Coronary artery (tissue), 2 donors: ENCODE measurements around the gene TSPO2.

Experiments used
- DNase-seq: peaks from one replicate; pipeline ENCODE4 v3.0.0-alpha.2; 2017; ENCODE audit warnings: low spot score
- H3K27ac ChIP-seq, 2 donors: fragments of 200-600 bp; sonication (generic); one replicate each; pipeline ENCODE4 v1.5.1; 2016 to 2019
- H3K4me3 ChIP-seq: fragments of 200-600 bp; sonication (generic); 2 replicates; pipeline ENCODE4 v1.5.1; 2016; ENCODE audit warnings: mild to moderate bottlenecking, moderate library complexity
- TF ChIP-seq, protein P1 (sequence below): fragments of 200-600 bp; sonication (generic); IDR thresholded peaks from one replicate; pipeline ENCODE4 v1.5.1; 2019; ENCODE audit warnings: antibody characterized with exemption

TSPO2 gene, protein sequence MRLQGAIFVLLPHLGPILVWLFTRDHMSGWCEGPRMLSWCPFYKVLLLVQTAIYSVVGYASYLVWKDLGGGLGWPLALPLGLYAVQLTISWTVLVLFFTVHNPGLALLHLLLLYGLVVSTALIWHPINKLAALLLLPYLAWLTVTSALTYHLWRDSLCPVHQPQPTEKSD

DNA sequence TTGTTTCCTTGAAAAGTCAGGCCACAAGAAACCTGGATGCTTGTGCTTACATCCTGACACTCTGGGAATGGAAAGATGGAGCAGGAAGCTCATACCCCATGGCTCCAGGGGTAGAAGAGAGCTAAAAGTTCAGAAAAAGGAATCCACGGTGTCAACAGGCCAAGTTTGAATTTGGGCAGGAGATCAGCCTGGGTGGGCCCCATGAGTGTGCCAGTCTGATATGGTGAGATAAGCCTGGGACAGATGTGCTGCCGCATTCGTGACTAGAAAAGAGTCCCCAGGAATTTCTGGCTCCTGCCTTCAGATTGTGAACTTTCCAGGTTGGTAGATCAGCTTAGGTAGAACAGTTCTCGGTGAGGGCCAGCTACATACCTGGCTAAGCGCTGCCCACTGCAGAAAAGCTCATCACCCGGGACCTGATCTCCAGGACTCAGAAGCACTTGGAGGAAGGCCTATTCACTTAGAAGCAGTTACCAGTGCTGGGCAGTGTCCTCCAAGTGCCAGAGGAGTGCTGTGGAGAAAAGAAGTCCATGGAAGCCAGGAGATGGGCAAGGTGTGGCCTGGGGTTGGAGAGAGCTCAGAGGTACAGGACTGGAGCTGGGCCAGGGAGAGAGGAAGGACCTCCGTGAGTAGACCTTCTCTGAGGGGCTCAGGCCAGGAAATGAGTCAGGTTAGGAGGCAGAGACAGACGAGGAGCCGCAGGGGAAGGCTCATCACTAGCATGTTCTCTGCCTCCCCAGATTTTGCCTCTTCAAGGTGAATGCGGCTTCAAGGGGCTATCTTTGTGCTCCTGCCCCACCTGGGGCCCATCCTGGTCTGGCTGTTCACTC lies at the start of gene TSPO2:
TSPO2 (plus strand) TSS at position 242 of the 830 bp plus-strand sequence; CDS start at position 761, 519 bp downstream.
- TF ChIP-seq, protein P1, sequence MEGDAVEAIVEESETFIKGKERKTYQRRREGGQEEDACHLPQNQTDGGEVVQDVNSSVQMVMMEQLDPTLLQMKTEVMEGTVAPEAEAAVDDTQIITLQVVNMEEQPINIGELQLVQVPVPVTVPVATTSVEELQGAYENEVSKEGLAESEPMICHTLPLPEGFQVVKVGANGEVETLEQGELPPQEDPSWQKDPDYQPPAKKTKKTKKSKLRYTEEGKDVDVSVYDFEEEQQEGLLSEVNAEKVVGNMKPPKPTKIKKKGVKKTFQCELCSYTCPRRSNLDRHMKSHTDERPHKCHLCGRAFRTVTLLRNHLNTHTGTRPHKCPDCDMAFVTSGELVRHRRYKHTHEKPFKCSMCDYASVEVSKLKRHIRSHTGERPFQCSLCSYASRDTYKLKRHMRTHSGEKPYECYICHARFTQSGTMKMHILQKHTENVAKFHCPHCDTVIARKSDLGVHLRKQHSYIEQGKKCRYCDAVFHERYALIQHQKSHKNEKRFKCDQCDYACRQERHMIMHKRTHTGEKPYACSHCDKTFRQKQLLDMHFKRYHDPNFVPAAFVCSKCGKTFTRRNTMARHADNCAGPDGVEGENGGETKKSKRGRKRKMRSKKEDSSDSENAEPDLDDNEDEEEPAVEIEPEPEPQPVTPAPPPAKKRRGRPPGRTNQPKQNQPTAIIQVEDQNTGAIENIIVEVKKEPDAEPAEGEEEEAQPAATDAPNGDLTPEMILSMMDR = no peak
- Histone ChIP-seq H3K27ac (no peak within 1 kb of the TSS), H3K4me3 (no peak within 1 kb of the TSS)
- no peak for DNase-seq

DNA sequence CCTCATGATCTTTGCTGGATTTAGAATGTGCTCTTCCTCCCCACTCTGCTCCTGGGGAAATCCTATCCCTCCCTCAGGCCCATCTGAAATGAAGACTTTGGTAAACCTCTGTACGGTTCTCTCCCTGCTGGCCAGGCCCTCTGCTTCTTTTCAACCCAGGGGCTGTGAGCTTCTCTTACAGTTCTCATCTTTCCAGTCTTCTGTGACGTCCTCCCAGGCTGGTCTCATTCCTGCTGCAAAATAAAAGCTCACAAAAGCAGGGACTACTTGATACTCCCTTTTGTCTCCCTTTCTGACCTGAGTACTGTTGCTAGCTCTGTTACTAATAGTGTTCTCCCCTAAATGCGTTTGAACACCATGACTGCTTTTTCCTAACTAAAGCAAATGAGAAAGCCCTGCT lies 49.5 kb upstream of the TSPO2 start:
- no peak overlapping the region for H3K27ac ChIP-seq
- DNase-seq = no peak
- TF ChIP-seq, protein P1 = no peak
- no peak overlapping the region for H3K4me3 ChIP-seq

DNA sequence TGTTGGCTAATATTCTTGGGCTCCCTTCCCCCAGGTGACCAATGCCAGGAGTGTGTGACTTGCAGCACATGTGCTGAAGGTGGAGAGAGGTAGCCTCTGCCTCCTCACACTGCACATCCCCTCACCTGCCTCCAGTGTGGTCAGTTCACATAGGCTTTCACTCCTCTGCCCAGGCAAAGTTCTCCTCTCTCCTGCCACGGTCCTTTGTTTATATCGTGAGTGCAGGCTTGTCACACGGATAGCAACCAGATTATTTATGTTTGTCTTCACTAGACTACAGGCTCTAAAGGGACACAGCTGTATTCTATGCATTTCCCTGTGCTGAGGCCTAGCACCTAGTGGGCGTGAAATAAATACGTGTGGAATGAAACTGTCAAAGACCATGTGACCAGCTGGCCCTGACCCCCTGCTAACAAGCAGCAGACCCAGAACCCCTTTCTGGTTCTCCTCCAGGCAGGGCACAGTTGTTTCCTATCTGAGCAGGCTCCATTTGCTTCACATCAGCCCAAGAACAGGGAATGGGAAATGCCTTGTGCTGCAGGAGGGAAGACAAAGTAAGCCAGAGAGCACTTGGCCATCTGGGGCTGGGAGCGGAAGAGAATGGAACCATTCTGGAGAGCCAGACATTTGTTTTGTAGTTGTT lies 45.6 kb upstream of the TSPO2 start:
- TF ChIP-seq, protein P1 = no peak
- no peak for DNase-seq
- Histone ChIP-seq H3K4me3 (no peak overlapping the region), H3K27ac (no peak overlapping the region)

DNA sequence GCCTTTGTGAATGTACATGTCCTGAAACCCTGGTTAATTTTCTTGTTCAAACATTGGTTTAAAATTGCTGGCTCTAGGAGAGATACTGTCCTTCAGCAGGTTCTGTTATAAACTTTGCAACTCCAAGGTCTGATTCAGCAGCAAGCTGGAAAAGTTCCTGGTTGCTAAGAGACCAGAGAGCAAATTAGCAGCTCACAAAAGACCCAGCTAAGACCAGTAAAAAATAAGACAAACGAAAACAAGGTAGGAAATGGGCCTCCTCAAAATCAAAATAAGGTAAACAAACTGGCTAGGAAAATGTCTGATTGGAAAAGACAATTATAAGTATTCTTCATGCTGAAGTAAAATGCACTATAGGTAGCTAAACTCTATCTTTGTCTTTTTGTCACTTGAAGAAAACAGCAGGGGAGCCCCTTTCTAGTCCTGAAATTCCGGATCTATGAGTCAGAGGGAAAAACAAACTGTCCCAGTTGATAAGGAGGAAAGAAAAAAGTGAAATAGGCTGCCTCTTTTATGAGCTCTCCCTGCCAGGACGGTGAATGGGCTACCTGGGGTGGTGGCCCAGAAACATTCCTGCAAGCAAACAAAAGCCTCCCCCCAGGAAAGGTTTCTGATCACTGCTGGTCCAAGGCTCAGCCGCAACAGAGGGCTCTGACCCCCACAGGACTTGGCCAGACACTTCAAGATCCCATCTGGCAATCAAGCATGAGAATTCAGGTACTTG lies 44.9 kb upstream of the TSPO2 start:
- Histone ChIP-seq H3K27ac (no peak overlapping the region), H3K4me3 (no peak overlapping the region)
- no peak for DNase-seq
- TF ChIP-seq, protein P1 = no peak

DNA sequence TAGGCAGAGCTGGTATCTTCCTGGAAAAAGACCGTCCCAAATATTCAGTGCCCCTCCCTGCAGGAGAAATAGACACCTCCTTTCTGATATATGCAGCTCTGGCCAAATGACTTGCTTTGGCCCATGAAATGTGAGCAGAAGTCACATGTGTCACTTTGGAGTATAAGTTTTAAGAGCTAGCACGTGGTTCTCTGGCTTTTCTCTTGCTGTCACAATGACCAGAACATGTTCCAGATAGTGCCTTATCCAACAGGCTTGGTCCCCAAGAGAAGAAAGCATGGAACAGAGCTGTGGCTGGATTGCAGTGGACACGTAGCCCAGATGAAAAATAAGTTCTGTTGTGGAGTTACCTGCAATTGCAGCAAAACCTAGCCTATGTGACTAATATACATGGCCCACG lies 43.6 kb upstream of the TSPO2 start:
- TF ChIP-seq, protein P1 = no peak
- DNase-seq = no peak
- Histone ChIP-seq H3K4me3 (no peak overlapping the region), H3K27ac (no peak overlapping the region)

DNA sequence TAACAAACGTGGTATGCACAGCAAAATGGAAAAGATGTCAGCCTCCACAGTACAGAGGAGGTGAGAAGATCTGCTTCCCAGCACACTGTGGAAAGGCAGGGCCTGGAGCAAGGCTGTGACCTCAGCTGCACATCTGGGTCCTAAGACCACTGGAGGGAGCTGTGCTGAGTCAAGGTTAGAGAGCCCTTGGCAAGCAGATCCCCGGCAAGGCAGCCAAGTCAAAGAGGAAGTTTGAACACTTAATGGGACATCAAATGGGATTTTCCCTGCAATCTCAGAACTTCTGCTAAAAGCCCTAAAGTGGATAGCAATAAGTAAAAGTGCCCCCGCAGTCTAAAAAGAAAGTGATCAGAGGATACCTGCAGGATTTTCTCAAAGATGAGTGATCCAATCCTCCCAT lies 42.7 kb upstream of the TSPO2 start:
- no peak for DNase-seq
- TF ChIP-seq, protein P1 = no peak
- H3K4me3 ChIP-seq = no peak overlapping the region
- H3K27ac ChIP-seq = no peak overlapping the region
